GM20000 (cell line): ENCODE data around the gene ASXL3.

Source experiments
- DNase-seq: peaks from one replicate; pipeline ENCODE4 v3.0.0; 2012; ENCODE audit warnings: low spot score
- TF ChIP-seq, protein P1 (sequence below): IDR thresholded peaks from 2 replicates; pipeline ENCODE4 v1.5.1; 2012; ENCODE audit warnings: mild to moderate bottlenecking, control low read depth; ENCODE audit errors: extremely low read depth, missing control alignments

The ASXL3 gene

DNA sequence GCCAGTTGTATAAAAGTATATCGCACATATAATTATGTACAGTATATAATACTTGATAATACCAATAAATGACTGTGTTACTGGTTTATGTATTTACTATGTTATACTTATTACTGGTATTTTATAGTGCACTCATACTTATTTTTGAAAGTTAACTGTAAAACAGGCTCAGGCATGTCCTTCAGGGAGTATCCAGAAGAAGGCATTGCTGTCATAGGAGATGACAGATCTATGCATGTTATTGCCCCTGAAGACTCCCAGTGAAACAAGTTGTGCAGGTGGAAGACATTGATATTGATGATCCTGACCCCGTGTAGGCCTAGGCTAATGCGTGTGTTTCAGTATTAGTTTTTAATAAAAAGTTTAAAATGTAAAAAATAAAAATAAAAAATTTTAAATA lies 20.3 kb upstream of the ASXL3 start:
- TF ChIP-seq, protein P1, sequence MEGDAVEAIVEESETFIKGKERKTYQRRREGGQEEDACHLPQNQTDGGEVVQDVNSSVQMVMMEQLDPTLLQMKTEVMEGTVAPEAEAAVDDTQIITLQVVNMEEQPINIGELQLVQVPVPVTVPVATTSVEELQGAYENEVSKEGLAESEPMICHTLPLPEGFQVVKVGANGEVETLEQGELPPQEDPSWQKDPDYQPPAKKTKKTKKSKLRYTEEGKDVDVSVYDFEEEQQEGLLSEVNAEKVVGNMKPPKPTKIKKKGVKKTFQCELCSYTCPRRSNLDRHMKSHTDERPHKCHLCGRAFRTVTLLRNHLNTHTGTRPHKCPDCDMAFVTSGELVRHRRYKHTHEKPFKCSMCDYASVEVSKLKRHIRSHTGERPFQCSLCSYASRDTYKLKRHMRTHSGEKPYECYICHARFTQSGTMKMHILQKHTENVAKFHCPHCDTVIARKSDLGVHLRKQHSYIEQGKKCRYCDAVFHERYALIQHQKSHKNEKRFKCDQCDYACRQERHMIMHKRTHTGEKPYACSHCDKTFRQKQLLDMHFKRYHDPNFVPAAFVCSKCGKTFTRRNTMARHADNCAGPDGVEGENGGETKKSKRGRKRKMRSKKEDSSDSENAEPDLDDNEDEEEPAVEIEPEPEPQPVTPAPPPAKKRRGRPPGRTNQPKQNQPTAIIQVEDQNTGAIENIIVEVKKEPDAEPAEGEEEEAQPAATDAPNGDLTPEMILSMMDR = no peak
- no peak for DNase-seq

DNA sequence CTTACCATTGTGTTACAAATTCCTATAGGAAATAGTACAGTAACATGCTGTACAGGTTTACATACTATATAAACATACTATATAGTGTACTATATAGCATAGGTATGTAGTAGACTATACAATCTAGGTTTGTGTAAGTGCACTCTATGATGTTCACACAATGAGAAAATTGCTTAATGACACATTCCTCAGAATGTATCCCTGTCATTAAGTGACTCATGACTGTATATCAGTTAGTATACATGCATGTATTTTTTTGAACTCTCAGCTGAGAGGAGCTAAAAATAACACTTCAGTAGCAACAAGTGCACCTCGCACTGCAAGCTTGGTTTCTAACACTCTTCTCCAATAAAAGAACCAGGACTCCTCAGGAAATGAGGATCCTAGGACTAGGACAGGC lies 19.5 kb upstream of the ASXL3 start:
- TF ChIP-seq, protein P1 = no peak
- DNase-seq = no peak

DNA sequence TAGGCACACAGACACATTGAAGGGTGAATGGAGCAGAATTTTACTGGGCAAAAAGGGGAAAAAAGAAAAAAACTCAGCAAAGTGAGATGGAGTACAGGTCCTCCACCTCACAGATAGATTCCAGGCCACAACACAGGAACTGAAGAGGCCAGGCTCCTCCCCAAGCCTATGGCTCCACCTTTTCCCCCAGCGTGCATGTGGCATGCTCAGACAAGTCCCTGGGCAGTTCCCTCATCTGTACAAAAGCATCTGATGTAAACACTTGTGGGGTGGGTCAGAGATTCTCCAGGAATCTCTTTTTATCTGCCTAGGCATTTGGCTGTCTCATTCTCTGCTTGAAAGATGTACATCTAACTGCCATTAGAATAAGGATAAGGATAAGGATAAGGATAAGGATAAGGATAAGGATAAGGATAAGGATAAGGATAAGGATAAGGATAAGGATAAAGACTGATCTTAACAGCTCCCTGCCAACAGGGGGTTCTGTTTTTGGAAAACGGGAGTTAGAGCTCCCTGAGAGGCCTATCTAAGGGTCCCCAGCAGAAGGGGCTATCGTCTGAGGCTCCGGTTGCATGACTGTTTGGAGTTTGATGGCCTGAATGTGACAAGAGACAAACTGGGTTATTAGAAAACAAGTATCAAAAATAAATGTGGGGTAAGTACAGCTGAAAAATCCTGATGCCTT lies 17.2 kb upstream of the ASXL3 start:
- DNase-seq = no peak
- TF ChIP-seq, protein P1 = no peak

DNA sequence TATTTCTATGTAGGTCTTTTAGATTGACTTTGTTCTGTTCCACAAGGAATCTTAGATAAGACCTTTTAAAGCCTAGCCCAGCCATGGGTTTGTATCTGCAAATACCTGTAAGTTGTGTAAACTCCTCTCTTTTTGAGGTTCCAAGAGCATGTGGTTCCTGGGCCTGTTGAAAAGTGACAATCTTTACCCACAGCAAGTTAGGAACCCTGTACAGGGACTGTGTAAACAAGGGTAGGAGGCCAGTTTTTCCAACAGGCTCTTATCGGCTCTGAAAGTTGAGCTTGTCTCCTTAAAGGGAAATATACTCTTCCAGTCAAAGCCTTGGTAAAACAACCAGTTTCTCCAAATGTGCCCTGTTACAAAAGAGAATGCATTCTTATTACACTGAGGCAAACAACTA lies 15.3 kb upstream of the ASXL3 start:
- TF ChIP-seq, protein P1 = no peak
- DNase-seq = no peak

DNA sequence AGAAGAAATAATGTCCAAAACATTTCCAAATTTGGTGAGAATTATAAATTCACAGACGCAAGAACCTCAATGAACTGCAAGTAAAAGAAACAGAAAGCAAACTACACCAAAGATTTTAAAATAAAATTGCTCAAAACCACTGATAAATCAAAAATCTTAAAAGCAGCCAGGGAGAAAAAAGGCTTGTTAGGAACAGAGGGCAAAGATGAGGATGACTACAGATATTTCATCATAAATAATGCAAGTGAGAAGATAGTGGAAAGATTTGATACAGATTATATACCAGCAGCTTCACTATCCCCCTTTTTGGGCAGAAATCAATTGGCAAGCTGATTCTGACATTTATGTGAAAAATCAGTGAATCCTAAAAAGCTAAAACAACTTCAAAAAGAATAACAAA lies 10.3 kb upstream of the ASXL3 start:
- no peak for DNase-seq
- TF ChIP-seq, protein P1 = no peak

DNA sequence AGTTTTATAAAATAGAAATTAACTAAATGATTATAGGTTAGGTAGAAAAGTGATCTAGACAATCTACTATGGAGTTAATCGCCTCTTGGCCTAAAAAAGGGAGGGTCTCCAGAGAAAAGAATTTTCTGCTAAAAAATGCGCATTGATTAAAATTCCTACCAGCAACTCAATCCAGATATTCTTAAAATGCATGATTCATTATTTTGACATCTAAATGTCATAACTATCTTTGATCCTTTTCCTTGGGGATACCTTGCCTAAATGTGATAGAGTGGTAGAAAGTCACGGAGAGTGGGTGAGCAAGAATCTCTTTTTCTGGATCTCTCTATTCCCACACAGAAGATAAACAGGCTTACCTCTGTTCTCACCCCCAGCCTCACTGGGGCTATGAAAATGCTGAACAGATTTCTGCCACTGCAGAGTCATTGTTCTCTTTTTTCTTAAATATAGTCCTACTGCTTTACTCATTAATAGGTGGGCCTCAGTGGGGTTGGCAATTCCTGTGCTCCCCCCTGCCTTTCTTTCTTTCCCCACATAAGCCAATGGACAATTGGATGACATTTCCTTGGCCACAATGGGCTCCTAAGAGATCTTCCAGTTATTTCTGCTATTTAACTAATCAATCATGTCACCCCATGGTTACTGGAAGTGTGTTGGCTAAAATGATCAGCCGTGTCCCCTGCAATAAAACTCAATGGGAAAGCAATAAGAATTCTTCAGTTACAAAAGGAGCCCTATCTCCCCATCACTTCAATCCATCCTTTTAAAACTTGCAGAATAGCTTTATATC lies 5.8 kb upstream of the ASXL3 start:
- TF ChIP-seq, protein P1 = no peak
- no peak for DNase-seq

DNA sequence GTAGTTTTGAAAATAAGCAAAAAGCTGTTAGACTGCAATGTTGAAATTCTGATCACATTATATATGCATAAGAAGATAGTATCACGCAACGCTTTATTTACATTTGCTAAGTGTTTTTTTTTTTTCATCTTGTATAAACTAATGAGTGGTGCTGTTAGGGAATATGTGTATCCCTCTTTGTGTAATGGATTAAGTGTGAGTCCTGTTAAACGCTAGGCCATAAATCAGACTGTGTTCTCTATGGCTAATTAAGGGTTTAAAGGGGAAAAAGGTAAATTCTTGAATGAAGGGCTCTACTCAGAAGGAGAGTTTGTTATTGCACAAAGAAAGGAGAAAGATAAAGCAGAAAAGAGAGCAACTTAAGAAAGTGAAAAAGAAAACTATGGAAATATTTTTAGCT lies 4.8 kb upstream of the ASXL3 start:
- no peak for DNase-seq
- TF ChIP-seq, protein P1 = no peak
